ENCODE measurements around the gene CPSF7.

DNA sequence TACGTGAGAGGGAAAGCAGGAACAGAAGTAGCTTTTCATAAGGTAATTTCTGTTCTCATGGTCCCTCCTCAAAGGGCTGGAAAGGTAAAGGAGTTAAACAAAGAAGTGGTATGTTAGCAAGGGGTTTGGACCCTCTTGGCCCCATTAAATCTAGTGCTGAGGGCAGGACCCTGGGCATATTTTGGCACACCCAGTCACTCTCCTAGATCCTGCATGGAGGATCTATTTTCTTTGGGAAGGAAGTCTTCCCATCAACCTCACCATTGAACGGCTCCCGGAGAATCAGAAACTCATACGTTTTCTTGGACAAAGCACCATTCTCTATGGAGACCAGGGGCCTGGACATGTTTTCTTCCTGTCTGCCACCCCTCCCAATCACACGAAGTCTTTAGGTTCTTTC is 25.7 kb downstream of the CPSF7 start:
- TF ChIP-seq CREB1 (IDR thresholded peaks at IDR 0.05; ENCODE audit: low read depth) (no peak), TAF1 (IDR thresholded peaks at IDR 0.05; ENCODE audit: low read depth) (no peak), YY1 (IDR thresholded peaks at IDR 0.05; ENCODE audit: low read depth) (no peak), RAD21 (IDR thresholded peaks at IDR 0.05; ENCODE audit: low read depth) (no peak)
- TF ChIP-seq, protein P1, sequence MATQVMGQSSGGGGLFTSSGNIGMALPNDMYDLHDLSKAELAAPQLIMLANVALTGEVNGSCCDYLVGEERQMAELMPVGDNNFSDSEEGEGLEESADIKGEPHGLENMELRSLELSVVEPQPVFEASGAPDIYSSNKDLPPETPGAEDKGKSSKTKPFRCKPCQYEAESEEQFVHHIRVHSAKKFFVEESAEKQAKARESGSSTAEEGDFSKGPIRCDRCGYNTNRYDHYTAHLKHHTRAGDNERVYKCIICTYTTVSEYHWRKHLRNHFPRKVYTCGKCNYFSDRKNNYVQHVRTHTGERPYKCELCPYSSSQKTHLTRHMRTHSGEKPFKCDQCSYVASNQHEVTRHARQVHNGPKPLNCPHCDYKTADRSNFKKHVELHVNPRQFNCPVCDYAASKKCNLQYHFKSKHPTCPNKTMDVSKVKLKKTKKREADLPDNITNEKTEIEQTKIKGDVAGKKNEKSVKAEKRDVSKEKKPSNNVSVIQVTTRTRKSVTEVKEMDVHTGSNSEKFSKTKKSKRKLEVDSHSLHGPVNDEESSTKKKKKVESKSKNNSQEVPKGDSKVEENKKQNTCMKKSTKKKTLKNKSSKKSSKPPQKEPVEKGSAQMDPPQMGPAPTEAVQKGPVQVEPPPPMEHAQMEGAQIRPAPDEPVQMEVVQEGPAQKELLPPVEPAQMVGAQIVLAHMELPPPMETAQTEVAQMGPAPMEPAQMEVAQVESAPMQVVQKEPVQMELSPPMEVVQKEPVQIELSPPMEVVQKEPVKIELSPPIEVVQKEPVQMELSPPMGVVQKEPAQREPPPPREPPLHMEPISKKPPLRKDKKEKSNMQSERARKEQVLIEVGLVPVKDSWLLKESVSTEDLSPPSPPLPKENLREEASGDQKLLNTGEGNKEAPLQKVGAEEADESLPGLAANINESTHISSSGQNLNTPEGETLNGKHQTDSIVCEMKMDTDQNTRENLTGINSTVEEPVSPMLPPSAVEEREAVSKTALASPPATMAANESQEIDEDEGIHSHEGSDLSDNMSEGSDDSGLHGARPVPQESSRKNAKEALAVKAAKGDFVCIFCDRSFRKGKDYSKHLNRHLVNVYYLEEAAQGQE (IDR thresholded peaks at IDR 0.05; ENCODE audit: low read depth), result no peak
